Mammary epithelial cell (primary cell): Measurements from ENCODE around the gene C11orf54.

Experiments used
- EZH2 ChIP-seq: IDR thresholded peaks from 2 replicates; pipeline ENCODE4 v1.6.1; 2012; ENCODE audit warnings: low read length, inconsistent platforms, borderline replicate concordance
- TF ChIP-seq, protein P1 (sequence below), 2 donors: IDR thresholded peaks in 1 of 2; conservative IDR thresholded peaks in 1 of 2; 2 replicates each; pipeline ENCODE4 v1.5.1; 2011 to 2012; ENCODE audit warnings: inconsistent platforms in 2 of 2, low read length in 2 of 2, mild to moderate bottlenecking in 2 of 2, control low read depth in 1 of 2, low read depth in 1 of 2; ENCODE audit not compliant: insufficient read depth in 1 of 2; ENCODE audit errors: extremely low read depth in 1 of 2

GRCh38 chr11:93740031-93740729 lies 1.3 kb upstream of the C11orf54 start:
- TF ChIP-seq, protein P1, sequence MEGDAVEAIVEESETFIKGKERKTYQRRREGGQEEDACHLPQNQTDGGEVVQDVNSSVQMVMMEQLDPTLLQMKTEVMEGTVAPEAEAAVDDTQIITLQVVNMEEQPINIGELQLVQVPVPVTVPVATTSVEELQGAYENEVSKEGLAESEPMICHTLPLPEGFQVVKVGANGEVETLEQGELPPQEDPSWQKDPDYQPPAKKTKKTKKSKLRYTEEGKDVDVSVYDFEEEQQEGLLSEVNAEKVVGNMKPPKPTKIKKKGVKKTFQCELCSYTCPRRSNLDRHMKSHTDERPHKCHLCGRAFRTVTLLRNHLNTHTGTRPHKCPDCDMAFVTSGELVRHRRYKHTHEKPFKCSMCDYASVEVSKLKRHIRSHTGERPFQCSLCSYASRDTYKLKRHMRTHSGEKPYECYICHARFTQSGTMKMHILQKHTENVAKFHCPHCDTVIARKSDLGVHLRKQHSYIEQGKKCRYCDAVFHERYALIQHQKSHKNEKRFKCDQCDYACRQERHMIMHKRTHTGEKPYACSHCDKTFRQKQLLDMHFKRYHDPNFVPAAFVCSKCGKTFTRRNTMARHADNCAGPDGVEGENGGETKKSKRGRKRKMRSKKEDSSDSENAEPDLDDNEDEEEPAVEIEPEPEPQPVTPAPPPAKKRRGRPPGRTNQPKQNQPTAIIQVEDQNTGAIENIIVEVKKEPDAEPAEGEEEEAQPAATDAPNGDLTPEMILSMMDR (conservative IDR thresholded peaks at IDR 0.05 in 1 of 2, IDR thresholded peaks at IDR 0.05 in 1 of 2; ENCODE audit: extremely low read depth in 1 of 2, insufficient read depth in 1 of 2, low read depth in 1 of 2, low read length in 2 of 2), result no peak
- no peak for TF ChIP-seq EZH2
